Fibroblast of lung (primary cell): Measurements from ENCODE around the gene IL17RB. TPM values are rescaled to one million over a fixed set of nuclear protein-coding genes. Genes with fewer than 3 reads are reported as not detected.

Experiments used
- DNase-seq, 2 donors: peaks; one replicate each; pipeline versions ENCODE4 v3.0.0 to v3.0.0-alpha.2; 2010; ENCODE audit warnings: low read depth in 2 of 2
- H2AFZ ChIP-seq: 2 replicates; pipeline ENCODE4 v1.5.1; 2012; ENCODE audit warnings: low read length, control low read depth, inconsistent platforms
- H3K27ac ChIP-seq: 2 replicates; pipeline ENCODE4 v1.5.1; 2011; ENCODE audit warnings: low read length, control low read depth; ENCODE audit not compliant: insufficient read depth
- H3K27me3 ChIP-seq: 2 replicates; pipeline ENCODE4 v1.5.1; 2011; ENCODE audit warnings: mild to moderate bottlenecking, low read length; ENCODE audit not compliant: control insufficient read depth, insufficient read depth
- H3K36me3 ChIP-seq: 2 replicates; pipeline ENCODE4 v1.5.1; 2011; ENCODE audit warnings: low read length; ENCODE audit not compliant: control insufficient read depth, insufficient read depth
- H3K4me1 ChIP-seq: 2 replicates; pipeline ENCODE4 v1.5.1; 2011; ENCODE audit warnings: low read length; ENCODE audit not compliant: control insufficient read depth, insufficient read depth; ENCODE audit errors: extremely low read depth
- H3K4me2 ChIP-seq: 2 replicates; pipeline ENCODE4 v1.5.1; 2011; ENCODE audit warnings: low read length, control low read depth; ENCODE audit not compliant: insufficient read depth; ENCODE audit errors: extremely low read depth
- H3K4me3 ChIP-seq, 4 experiments: fragments of 200-600 bp in 1 of 4; sonication (generic) in 1 of 4; replicated peaks in 1 of 4; 2 replicates each; pipeline ENCODE4 v1.5.1; 2011 to 2016; ENCODE audit warnings: low read length in 4 of 4, low read depth in 3 of 4, mild to moderate bottlenecking in 3 of 4, control low read depth in 2 of 4, inconsistent platforms in 1 of 4, mixed read lengths in 1 of 4; ENCODE audit not compliant: insufficient read depth in 1 of 4; ENCODE audit errors: control extremely low read depth in 1 of 4
- H3K79me2 ChIP-seq: 2 replicates; pipeline ENCODE4 v1.5.1; 2012; ENCODE audit warnings: mild to moderate bottlenecking, low read length, inconsistent platforms; ENCODE audit not compliant: control insufficient read depth, insufficient read depth
- H3K9ac ChIP-seq: 2 replicates; pipeline ENCODE4 v1.5.1; 2011; ENCODE audit warnings: mild to moderate bottlenecking, low read length, control low read depth; ENCODE audit not compliant: insufficient read depth
- H3K9me3 ChIP-seq: 2 replicates; pipeline ENCODE4 v1.5.1; 2012; ENCODE audit warnings: low read depth, low read length; ENCODE audit not compliant: control insufficient read depth, insufficient read depth
- H4K20me1 ChIP-seq: 2 replicates; pipeline ENCODE4 v1.5.1; 2011; ENCODE audit warnings: low read length; ENCODE audit not compliant: control insufficient read depth, insufficient read depth; ENCODE audit errors: extremely low read depth
- EZH2 ChIP-seq: IDR thresholded peaks from 2 replicates; pipeline ENCODE4 v1.5.1; 2012; ENCODE audit warnings: low read length, control low read depth, mild to moderate bottlenecking; ENCODE audit errors: missing control alignments
- polyA minus RNA-seq: library from RNA; depleted of rRNA, polyadenylated mRNA; stranded (reverse); fragments of >200 nt; gene quantifications from 2 replicates; pipeline ENCODE4 v1.2.3, GENCODE V29; 2011; ENCODE audit warnings: low replicate concordance
- polyA plus RNA-seq, 2 donors: library from polyadenylated mRNA; depleted of rRNA in 1 of 2; stranded (reverse) in 1 of 2; unstranded in 1 of 2; fragments of >200 nt; gene quantifications; 2 replicates each; pipeline ENCODE4 v1.2.1, GENCODE V29; 2011 to 2012; ENCODE audit warnings: missing spikeins in 1 of 2
- total RNA-seq: library from RNA; depleted of rRNA; stranded (reverse); fragments of >200 nt; gene quantifications from 2 replicates; pipeline ENCODE4 v1.2.1, GENCODE V29; 2014
- TF ChIP-seq, protein P1 (sequence below), 2 donors: IDR thresholded peaks in 1 of 2; conservative IDR thresholded peaks in 1 of 2; 1 replicate in 1 of 2; 2 replicates in 1 of 2; pipeline ENCODE4 v1.5.1; 2011 to 2012; ENCODE audit warnings: low read length in 2 of 2, control low read depth in 1 of 2, inconsistent platforms in 1 of 2, low read depth in 1 of 2, mild to moderate bottlenecking in 1 of 2

IL17RB gene
- 0.26 and 0.33 TPM in 2 replicates for total RNA-seq
- polyA plus RNA-seq, result 0.12 and 0.32 TPM in 2 replicates
- 0.96 and 1.1 TPM in 2 replicates for polyA plus RNA-seq (2012)
- 1.3 TPM in 1 of 2 replicates, not detected in the other for polyA minus RNA-seq

DNA sequence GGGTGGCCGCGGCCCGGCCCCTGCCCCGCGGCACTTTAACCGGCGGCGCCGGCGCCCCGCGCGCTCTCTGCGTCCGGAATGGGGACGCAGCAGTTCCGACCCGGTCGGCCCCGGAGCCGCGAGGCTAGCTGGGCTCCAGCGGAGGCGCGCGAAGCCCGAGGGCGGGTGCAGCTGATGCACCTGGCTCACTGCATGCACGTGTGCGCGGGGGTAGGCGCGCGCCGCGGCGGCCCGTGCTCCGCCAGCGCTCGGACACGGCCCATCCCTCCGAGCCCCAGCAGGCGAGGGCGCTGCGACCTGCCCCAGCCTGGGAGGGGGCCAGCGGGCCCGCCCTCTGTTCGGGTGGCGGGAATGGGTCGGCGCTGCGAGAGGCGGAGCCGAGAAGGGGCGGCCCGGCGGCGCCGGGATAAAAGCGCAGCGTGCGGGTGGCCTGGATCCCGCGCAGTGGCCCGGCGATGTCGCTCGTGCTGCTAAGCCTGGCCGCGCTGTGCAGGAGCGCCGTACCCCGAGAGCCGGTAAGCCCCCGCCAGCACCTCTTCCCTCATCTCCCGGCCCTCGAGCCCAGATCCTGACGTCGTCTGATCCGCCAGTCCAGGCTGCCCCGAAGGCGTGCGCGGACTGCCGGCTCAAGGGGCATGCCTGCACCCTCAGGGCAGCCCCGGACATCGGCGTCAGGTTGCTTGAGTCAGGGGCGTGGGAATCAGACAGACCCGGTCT is at the start of gene IL17RB, which contains the start of gene CHDH:
Gene IL17RB (plus strand): TSS at position 435 of the 717 bp plus-strand sequence. CDS start 21 bp downstream, at position 456.
Gene CHDH (minus strand): TSS at position 286 of the 717 bp plus-strand sequence. CDS start 22,411 bp downstream, outside the sequence.
- TF ChIP-seq EZH2, result peak; percentile 18
- TF ChIP-seq, protein P1, sequence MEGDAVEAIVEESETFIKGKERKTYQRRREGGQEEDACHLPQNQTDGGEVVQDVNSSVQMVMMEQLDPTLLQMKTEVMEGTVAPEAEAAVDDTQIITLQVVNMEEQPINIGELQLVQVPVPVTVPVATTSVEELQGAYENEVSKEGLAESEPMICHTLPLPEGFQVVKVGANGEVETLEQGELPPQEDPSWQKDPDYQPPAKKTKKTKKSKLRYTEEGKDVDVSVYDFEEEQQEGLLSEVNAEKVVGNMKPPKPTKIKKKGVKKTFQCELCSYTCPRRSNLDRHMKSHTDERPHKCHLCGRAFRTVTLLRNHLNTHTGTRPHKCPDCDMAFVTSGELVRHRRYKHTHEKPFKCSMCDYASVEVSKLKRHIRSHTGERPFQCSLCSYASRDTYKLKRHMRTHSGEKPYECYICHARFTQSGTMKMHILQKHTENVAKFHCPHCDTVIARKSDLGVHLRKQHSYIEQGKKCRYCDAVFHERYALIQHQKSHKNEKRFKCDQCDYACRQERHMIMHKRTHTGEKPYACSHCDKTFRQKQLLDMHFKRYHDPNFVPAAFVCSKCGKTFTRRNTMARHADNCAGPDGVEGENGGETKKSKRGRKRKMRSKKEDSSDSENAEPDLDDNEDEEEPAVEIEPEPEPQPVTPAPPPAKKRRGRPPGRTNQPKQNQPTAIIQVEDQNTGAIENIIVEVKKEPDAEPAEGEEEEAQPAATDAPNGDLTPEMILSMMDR (conservative IDR thresholded peaks at IDR 0.05 in 1 of 2, IDR thresholded peaks at IDR 0.05 in 1 of 2; ENCODE audit: low read depth in 1 of 2, low read length in 2 of 2), result no peak
- Histone ChIP-seq H3K27ac (no peak within 1 kb of the TSS), H3K36me3 (no peaks in the 10 kb centered on the region), H2AFZ (peak within 1 kb of the TSS; percentile 70), H3K4me3 (peak within 1 kb of the TSS; percentile 41 to 58 (median 54)), H3K9me3 (no peaks in the 10 kb centered on the region), H3K79me2 (no peaks in the 10 kb centered on the region), H3K4me2 (peak within 1 kb of the TSS; percentile 80), H3K4me1 (no peaks in the 10 kb centered on the region), H4K20me1 (no peaks in the 10 kb centered on the region), H3K9ac (peak within 1 kb of the TSS; percentile 16), H3K27me3 (peaks cover 33% of the 10 kb centered on the region)
- DNase-seq, result peak in 1 of 2 donors; percentile 11

DNA sequence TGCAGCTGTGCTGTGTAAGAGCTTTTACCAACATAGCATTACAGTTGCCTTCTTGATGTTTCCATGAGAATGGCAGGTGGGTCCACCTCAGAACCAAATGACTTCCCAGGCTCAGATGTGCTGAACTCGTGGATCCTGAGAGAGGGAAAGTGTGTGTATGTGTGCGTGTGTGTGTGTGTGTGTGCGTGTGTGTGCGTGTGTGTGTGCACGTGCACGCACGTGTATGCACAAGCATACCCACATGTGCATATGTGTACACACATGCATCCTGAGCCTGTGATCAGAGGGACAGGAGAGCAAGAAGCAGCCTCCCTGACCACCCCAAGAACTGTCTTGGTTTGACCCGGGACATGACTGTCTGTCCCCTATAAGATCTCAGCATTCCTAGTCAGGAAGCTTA is 48.2 kb upstream of the IL17RB start:
- H3K4me2 ChIP-seq, result no peak overlapping the region
- no peak overlapping the region for H3K9ac ChIP-seq
- no peak for DNase-seq
- H3K27ac ChIP-seq, result no peak overlapping the region
- H3K36me3 ChIP-seq, result no peaks in the 10 kb centered on the region
- H3K4me1 ChIP-seq, result no peaks in the 10 kb centered on the region
- no peak overlapping the region for H3K4me3 ChIP-seq
- H2AFZ ChIP-seq, result no peak overlapping the region
- no peaks in the 10 kb centered on the region for H3K27me3 ChIP-seq
- no peaks in the 10 kb centered on the region for H3K79me2 ChIP-seq
- TF ChIP-seq, protein P1 (conservative IDR thresholded peaks at IDR 0.05 in 1 of 2, IDR thresholded peaks at IDR 0.05 in 1 of 2; ENCODE audit: low read depth in 1 of 2, low read length in 2 of 2), result no peak
- TF ChIP-seq EZH2, result no peak
- H3K9me3 ChIP-seq, result no peaks in the 10 kb centered on the region
- no peaks in the 10 kb centered on the region for H4K20me1 ChIP-seq

GRCh38 chr3:53799338-53799865 is 47.0 kb upstream of the IL17RB start:
- no peak overlapping the region for H3K4me2 ChIP-seq
- H3K9me3 ChIP-seq, result no peaks in the 10 kb centered on the region
- no peak overlapping the region for H3K4me3 ChIP-seq
- H3K79me2 ChIP-seq, result no peaks in the 10 kb centered on the region
- no peak overlapping the region for H3K27ac ChIP-seq
- H3K27me3 ChIP-seq, result no peaks in the 10 kb centered on the region
- peak in 1 of 2 donors; percentile 44 for DNase-seq
- no peak for TF ChIP-seq EZH2
- TF ChIP-seq, protein P1 (conservative IDR thresholded peaks at IDR 0.05 in 1 of 2, IDR thresholded peaks at IDR 0.05 in 1 of 2; ENCODE audit: low read depth in 1 of 2, low read length in 2 of 2), result no peak
- H3K36me3 ChIP-seq, result no peaks in the 10 kb centered on the region
- no peaks in the 10 kb centered on the region for H4K20me1 ChIP-seq
- H3K4me1 ChIP-seq, result peaks cover under 1% of the 10 kb centered on the region
- no peak overlapping the region for H2AFZ ChIP-seq
- no peak overlapping the region for H3K9ac ChIP-seq
